Right renal pelvis (tissue), 4 donors: ENCODE data around the gene GSN. TPM values are rescaled to one million over a fixed set of nuclear protein-coding genes. Genes with fewer than 3 reads are reported as not detected.

Source experiments
- DNase-seq, 4 donors: peaks; one replicate each; pipeline ENCODE4 v3.0.0-alpha.2; 2013; ENCODE audit warnings: low read depth in 4 of 4, low spot score in 3 of 4, missing footprints in 1 of 4
- polyA plus RNA-seq, 4 donors: library from polyadenylated mRNA; unstranded; fragments of 120-200 nt; gene quantifications; one replicate each; pipeline ENCODE4 v1.2.1, GENCODE V29; 2013; ENCODE audit not compliant: insufficient read length in 4 of 4

GSN gene
- polyA plus RNA-seq, 4 donors: 144 to 229 (median 173) TPM

GRCh38 chr9:121340676-121341392 lies 72.9 kb downstream of the GSN start:
- DNase-seq: no peak

DNA sequence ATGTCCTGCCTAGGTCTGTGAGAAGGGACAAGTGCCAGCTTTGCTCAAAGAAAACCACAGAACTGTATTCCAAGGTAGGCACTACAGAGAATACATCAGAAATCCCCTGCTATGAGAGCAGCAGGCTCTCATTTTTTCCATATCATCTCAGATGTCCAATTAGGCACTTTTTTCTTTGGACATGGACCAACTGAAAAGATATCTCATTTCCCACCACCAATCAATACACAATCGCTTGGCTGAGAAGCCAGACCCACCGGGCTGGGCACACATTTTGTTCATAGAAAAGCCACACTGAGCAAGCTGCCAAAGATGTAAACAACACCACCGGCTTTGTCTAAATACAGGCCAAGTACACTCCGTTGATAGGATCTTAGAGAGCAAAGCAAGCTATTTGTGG lies 76.2 kb downstream of the GSN start:
- no peak for DNase-seq

DNA sequence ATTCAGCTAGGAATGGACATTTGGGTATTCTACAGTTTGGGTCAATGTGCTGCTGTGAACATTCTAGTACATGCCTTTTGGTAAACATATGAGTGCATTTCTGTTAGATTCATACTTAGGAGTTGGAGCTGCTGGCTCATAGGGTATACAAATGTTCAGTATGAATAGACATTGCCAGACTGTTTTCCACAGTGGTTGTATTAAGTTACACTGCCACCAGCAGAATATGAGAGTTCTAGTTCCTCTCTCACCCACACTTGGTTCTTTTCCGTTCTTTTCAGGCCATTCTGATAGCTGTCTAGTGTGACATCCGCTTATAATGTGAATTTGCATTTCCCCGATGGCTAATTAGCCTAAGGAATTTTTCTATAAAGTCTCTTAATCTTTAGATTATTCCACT lies 77.1 kb downstream of the GSN start:
- DNase-seq: no peak

DNA sequence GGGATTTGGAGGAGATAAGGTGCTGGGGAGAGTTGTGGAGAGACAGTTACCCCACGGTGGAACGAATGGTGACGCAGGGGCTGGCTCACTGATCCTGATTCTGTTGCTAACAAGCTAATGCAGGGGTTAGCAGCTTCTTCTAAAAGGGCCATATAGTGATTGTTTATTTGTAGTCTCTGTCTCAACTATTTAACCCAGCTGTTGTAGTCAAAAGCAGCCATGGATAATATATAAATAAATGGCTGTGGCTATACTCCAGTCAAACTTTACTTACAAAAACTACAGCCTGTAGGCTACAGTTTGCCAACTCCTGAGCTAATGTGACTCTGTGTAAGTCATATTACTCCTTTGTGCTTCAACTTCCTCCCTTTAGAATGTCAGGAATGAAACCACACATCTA lies 80.3 kb downstream of the GSN start:
- no peak for DNase-seq

DNA sequence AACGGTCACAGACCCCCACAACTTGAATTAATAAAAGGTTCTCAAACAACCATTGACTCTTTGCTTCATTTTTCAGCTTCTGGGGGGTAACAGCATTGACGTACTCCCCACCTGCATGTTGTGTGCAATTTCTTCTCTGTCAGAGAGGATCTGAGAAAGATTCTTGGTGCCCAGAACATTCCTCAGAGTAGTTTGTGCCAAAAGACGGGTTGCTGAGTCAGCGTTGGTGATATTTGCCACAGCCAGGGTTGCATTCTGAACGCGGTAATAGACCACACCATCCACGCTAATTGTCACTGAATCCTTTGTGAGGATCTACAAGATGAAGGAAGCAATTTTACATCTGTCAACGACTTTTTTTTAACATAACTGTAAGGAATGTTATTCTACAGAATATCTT lies 81.0 kb downstream of the GSN start:
- DNase-seq: no peak

DNA sequence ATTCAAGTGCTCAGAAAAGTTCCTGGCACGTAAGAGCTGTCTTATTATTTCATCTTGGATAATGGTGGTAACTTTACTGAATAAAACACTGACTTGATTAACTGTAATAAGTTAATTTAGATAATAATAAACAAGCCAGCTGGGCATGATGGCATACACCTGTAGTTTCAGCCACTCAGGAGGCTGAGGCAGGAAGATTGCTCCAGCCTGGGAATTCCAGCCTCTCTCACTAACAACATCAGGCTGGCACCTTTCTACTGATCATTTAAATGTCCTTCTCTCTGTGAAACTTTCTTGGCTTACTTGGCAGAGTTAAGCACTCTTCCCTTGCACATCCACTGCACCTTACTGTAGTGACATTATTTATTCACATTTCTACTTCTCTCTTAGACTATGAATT lies 82.1 kb downstream of the GSN start:
- DNase-seq: no peak

- DNase-seq: peak in 1 of 4 donors; percentile 39
These were observed 83.1 kb downstream of the GSN start for GRCh38 chr9:121350993-121351561.

DNA sequence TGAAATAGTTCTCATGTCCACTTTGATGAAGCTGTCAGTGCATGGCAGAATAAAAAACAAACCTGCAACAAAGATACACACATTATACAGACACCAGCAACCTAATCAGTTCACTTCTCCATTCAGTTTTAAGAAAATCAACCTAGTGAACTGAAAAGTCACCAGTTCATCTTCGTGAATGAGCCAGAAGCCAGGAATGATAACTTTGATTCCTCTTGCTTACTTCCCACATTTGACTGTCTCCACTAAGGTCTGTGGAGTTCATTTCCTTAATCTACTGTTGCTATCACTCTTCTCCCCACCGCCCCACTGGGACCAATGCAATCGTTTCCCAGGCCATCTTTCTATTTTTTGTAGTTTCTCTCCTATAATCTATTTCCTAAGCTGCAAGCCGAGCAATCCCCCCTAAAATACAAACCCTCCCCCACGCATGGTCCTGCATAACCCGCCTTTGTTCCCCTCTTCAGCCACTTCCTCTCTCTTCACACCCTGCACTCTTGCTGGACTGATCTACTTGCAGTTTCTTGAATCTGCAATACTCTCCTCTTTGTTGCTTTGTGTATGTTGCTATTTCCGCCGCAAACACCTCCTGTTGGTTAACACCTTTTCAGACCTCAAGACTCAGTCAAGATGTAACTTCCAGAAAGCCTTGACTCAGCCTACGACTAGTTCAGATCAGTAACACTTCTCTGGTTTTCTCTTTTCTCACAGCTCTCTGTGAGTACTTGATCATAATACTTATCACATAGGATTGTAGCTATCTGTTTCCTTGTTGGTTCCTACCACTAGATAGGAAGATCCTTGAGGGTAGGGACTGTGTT lies 85.5 kb downstream of the GSN start:
- DNase-seq: no peak

GRCh38 chr9:121354141-121354540 lies 86.2 kb downstream of the GSN start:
- no peak for DNase-seq

DNA sequence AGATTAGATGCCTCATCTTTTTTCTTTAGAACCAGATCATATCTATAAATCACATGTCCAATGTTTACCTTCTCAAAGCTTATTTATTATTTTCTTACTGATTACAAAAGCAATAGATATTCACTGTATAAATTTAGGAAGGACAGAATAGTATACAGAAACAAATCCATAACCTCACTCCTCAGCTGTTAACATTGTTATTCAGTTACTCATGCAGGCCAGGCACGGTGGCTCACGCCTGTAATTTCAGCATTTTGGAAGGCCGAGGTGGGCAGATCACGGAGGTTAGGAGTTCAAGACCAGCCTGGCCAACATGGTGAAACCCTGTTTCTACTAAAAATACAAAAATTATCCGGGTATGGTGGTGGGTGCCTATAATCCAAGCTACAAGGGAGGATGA lies 86.8 kb downstream of the GSN start:
- no peak for DNase-seq

- DNase-seq: no peak
These were observed 89.0 kb downstream of the GSN start for GRCh38 chr9:121357011-121357410.

GRCh38 chr9:121358751-121359150 lies 90.8 kb downstream of the GSN start:
- DNase-seq: no peak

GRCh38 chr9:121359351-121360294 lies 91.7 kb downstream of the GSN start:
- no peak for DNase-seq

GRCh38 chr9:121360601-121361374 lies 92.8 kb downstream of the GSN start:
- DNase-seq: no peak

- no peak for DNase-seq
These were observed 95.1 kb downstream of the GSN start for GRCh38 chr9:121362813-121363621.

DNA sequence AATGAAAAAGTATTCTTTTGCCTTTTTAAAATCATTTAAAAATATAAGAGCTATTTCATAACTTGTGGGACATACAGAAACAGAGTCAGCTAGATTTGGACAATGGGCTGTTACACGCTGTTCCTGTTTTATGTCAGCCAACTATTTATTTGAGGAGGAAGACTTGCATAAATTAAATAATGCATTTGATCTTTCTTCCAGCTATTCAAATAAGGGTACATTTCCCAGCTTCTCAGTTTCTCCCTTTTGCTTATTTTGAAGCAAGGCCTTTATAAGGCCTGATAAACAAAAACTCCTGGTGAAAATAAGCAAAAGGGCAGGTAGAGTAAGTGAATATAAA lies 95.6 kb downstream of the GSN start:
- no peak for DNase-seq

DNA sequence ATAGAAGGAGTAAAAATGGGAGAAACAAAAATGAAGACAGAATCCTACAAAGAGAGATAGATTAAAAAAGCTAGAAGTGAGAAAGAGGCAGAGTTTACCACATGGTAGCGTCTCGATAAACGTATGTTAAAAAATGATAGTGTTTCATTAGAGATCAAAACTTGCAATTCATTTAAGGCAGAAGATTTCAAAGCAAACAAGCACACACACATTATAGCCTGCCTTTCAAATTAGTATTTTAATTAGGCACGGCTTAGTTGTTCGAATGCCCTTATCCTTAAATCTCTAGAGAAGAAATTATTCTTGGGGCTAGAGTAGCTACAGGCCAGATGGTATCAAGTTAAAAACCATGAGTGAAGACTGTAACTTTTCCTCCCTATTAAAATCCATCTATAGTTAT lies 96.1 kb downstream of the GSN start:
- DNase-seq: no peak

GRCh38 chr9:121364886-121365285 lies 96.9 kb downstream of the GSN start:
- no peak for DNase-seq

- no peak for DNase-seq
These were observed 97.6 kb downstream of the GSN start for GRCh38 chr9:121365564-121365963.
